Cerebellar cortex (tissue), 1 donor: ENCODE results near the gene PLAC8.
"Not testable (repeated sequence)": the region's sequence is repeated elsewhere in the genome, so short reads cannot be mapped to it uniquely, and the experiment has no call there.

Experiments
- DNase-seq: peaks from one replicate; pipeline ENCODE4 v3.0.0-alpha.2; 2015; ENCODE audit warnings: low spot score

Gene PLAC8

GRCh38 chr4:83067058-83067639 is 47.4 kb downstream of the PLAC8 start:
- DNase-seq = no peak

DNA sequence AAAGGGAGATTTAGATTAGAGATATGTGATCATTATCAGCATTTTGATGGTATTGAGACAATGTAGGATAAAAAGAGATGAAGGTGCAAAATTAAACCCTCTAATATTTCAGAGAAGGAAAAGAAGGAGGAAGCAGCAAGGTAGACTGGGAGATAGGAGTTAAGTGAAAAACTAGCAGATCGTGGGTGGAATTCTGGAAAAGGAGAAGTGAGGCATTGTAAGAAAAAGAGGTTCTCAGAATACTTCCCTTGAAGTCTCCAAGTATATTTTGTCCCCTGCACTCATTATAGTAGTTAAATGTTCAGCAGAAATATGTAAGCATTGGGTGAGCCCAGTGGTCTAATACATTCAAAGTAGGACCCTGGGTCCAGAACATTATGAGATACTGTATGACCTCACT is 49.3 kb downstream of the PLAC8 start:
- DNase-seq = no peak

DNA sequence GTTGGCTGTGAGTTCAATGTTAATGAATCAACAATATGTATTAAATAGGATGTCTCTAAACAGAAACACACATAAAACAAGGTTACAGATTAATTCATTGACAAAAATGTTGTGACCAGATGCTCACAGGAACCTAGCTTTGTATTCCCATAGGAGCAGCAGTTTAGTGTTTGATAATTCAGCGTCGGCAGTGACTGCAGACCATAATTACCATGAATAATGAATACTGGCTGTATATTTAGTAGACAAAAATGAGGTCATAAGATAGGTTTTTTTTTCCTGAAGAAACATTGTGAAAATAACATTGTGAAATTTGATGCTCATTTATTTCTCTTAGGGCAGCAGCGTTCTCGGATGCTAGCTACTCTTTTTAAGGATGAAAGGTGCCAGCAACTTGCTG is 51.8 kb downstream of the PLAC8 start:
- no peak for DNase-seq

DNA sequence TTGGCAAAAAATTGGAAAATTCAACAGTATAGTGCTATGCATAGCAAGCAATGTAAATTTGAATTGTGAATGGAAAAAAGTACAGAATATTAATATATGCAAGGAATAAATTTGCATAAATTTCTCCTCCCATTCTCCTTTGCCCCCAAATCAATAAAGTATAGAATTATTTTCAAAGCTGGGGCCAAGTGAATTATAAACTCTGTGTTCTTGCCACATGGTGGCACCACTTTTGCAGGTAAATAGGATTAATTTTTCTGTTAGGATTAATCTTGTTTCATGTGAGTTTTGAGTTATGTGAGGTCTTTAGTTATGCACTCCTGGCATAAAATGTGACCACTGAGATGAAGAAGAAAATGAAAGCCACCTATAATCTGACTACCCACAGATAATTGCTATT is 59.6 kb downstream of the PLAC8 start:
- no peak for DNase-seq

DNA sequence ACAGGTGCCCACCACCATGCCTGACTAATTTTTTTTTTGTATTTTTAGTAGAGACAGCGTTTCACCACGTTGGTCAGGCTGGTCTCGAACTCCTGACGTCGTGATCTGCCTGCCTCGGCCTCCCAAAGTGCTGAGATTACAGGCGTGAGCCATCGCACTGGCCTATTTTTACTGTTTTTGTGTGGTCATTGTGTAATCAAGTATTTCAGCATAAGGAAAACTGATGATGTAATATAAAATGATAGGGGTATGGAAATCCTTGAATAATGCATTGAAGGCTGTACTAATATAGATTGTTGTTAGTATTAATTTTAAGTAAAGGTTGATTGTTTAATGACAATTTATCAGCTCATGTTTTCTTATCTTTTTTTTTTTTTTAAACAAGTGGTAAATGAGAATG is 65.7 kb downstream of the PLAC8 start:
- DNase-seq = not testable (repeated sequence)

- no peak for DNase-seq
These were observed 67.6 kb downstream of the PLAC8 start for GRCh38 chr4:83046693-83047473.

DNA sequence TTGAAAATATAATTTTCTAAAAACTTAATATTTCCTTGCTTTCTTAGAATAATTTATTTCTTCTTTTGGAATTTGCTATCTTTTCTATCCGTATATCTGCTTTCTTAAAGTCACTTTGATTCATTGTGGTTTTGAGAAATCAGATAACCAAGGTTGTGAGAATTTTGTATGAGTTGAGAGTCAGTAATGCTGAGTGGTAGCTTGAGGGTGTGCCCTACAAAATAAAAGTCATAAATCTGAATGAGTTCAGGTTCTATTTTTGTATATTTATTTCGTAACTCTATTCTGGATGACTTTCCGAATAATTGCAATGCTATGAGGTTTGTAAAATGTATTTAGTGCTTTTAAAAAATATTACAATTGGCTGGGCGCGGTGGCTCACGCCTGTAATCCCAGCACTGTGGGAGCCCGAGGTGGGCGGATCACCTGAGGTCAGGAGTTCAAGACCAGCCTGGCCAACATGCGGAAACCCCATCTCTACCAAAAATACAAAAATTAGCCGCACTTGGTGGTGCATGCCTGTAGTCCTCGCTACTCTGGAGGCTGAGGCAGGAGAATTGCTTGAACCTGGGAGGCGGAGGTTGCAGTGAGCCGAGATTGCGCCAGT is 70.6 kb downstream of the PLAC8 start:
- DNase-seq = no peak

DNA sequence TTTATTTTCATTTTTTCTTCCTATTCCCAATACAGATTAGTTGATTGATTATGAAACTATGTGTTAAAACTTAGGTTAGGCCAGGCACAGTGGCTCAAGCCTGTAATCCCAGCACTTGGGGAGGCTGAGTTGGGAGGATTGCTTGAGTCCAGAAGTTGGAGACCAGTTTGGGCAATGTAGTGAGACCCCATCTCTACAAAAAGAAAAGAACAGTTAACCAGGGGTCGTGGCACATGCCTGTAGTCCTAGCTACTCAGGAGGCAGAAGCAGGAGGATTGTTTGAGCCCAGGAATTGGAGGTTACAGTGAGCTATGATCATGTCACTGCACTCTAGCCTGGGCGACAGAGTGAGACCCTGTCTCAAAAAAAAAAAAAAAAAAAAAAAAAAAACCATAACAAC is 71.4 kb downstream of the PLAC8 start:
- not testable (repeated sequence) for DNase-seq

GRCh38 chr4:83040269-83040668 is 74.3 kb downstream of the PLAC8 start:
- DNase-seq = no peak
